Measurements from ENCODE around the gene FOXA2. TPM values are rescaled to one million over a fixed set of nuclear protein-coding genes. Genes with fewer than 3 reads are reported as not detected.

FOXA2 gene
- total and polyA plus RNA-seq, 2 of the 13 experiments (the other 11 are each of a cell fraction or from before 2014, with no cell fraction given): 8.8 to 12.2 TPM

DNA sequence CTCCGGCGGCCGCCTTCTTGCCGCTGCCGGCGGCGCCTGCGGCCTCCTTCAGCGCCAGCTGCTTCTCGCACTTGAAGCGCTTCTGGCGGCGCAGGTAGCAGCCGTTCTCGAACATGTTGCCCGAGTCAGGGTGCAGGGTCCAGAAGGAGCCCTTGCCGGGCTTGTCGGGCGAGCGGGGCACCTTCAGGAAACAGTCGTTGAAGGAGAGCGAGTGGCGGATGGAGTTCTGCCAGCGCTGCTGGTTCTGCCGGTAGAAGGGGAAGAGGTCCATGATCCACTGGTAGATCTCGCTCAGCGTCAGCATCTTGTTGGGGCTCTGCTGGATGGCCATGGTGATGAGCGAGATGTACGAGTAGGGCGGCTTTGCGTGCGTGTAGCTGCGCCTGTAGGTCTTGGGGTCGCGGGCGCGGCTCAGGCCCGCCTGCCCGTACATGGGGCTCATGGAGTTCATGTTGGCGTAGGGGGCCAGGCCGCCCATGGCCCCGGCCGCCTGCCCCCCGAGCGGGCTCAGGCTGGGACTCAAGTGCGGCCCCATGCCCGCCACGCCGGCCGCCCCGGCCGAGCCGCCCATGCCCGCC, 1.9 kb downstream of the FOXA2 start (continued):
- TF ChIP-seq ARNTL (CRISPR knock-in tag; IDR thresholded peaks at IDR 0.05) (no peak), ZNF12 (CRISPR knock-in tag; IDR thresholded peaks at IDR 0.05) (no peak), NFE2L1 (CRISPR knock-in tag; IDR thresholded peaks at IDR 0.05; ENCODE audit: borderline replicate concordance) (0 out of 2 replicates have a peak, but pooled peaks have one; percentile 30), CENPT (CRISPR knock-in tag; IDR thresholded peaks at IDR 0.05; ENCODE audit: low read depth) (no peak), PRPF4 (IDR thresholded peaks at IDR 0.05; ENCODE audit: low read depth, low read length, poor library complexity, severe bottlenecking) (peak; percentile 90), ZNF562 (CRISPR knock-in tag; IDR thresholded peaks at IDR 0.05; ENCODE audit: borderline replicate concordance) (no peak), RFXANK (CRISPR knock-in tag; IDR thresholded peaks at IDR 0.05) (no peak), ZNF431 (CRISPR knock-in tag; IDR thresholded peaks at IDR 0.05; ENCODE audit: borderline replicate concordance, low read depth) (no peak), RBFOX2 (IDR thresholded peaks at IDR 0.05; ENCODE audit: low read depth, low read length) (peak; percentile 76), ZNF337 (CRISPR knock-in tag; IDR thresholded peaks at IDR 0.05; ENCODE audit: borderline replicate concordance, low read depth) (no peak), GTF2F1 (IDR thresholded peaks at IDR 0.05; ENCODE audit: low read length) (no peak), NONO (IDR thresholded peaks at IDR 0.05) (no peak), NONO (CRISPR knock-in tag; conservative IDR thresholded peaks at IDR 0.05) (no peak), ZNF615 (CRISPR knock-in tag; IDR thresholded peaks at IDR 0.05; ENCODE audit: borderline replicate concordance) (no peak), JDP2 (CRISPR knock-in tag; IDR thresholded peaks at IDR 0.05; ENCODE audit: borderline replicate concordance) (no peak), ZNF501 (CRISPR knock-in tag; IDR thresholded peaks at IDR 0.05) (no peak), CEBPG (CRISPR knock-in tag; IDR thresholded peaks at IDR 0.05) (no peak), ZNF577 (CRISPR knock-in tag; IDR thresholded peaks at IDR 0.05; ENCODE audit: borderline replicate concordance, low read depth) (0 out of 2 replicates have a peak, but pooled peaks have one; percentile 16)
- TF ChIP-seq, protein P1, sequence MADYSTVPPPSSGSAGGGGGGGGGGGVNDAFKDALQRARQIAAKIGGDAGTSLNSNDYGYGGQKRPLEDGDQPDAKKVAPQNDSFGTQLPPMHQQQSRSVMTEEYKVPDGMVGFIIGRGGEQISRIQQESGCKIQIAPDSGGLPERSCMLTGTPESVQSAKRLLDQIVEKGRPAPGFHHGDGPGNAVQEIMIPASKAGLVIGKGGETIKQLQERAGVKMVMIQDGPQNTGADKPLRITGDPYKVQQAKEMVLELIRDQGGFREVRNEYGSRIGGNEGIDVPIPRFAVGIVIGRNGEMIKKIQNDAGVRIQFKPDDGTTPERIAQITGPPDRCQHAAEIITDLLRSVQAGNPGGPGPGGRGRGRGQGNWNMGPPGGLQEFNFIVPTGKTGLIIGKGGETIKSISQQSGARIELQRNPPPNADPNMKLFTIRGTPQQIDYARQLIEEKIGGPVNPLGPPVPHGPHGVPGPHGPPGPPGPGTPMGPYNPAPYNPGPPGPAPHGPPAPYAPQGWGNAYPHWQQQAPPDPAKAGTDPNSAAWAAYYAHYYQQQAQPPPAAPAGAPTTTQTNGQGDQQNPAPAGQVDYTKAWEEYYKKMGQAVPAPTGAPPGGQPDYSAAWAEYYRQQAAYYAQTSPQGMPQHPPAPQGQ (CRISPR knock-in tag; IDR thresholded peaks at IDR 0.05; ENCODE audit: borderline replicate concordance): no peak
- TF ChIP-seq, protein P2, sequence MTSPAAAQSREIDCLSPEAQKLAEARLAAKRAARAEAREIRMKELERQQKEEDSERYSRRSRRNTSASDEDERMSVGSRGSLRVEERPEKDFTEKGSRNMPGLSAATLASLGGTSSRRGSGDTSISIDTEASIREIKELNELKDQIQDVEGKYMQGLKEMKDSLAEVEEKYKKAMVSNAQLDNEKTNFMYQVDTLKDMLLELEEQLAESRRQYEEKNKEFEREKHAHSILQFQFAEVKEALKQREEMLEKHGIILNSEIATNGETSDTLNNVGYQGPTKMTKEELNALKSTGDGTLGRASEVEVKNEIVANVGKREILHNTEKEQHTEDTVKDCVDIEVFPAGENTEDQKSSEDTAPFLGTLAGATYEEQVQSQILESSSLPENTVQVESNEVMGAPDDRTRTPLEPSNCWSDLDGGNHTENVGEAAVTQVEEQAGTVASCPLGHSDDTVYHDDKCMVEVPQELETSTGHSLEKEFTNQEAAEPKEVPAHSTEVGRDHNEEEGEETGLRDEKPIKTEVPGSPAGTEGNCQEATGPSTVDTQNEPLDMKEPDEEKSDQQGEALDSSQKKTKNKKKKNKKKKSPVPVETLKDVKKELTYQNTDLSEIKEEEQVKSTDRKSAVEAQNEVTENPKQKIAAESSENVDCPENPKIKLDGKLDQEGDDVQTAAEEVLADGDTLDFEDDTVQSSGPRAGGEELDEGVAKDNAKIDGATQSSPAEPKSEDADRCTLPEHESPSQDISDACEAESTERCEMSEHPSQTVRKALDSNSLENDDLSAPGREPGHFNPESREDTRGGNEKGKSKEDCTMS (CRISPR knock-in tag; conservative IDR thresholded peaks at IDR 0.05): no peak
- TF ChIP-seq, protein P3, sequence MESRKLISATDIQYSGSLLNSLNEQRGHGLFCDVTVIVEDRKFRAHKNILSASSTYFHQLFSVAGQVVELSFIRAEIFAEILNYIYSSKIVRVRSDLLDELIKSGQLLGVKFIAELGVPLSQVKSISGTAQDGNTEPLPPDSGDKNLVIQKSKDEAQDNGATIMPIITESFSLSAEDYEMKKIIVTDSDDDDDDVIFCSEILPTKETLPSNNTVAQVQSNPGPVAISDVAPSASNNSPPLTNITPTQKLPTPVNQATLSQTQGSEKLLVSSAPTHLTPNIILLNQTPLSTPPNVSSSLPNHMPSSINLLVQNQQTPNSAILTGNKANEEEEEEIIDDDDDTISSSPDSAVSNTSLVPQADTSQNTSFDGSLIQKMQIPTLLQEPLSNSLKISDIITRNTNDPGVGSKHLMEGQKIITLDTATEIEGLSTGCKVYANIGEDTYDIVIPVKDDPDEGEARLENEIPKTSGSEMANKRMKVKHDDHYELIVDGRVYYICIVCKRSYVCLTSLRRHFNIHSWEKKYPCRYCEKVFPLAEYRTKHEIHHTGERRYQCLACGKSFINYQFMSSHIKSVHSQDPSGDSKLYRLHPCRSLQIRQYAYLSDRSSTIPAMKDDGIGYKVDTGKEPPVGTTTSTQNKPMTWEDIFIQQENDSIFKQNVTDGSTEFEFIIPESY (CRISPR knock-in tag; IDR thresholded peaks at IDR 0.05): peak; percentile 77
- TF ChIP-seq, protein P4, sequence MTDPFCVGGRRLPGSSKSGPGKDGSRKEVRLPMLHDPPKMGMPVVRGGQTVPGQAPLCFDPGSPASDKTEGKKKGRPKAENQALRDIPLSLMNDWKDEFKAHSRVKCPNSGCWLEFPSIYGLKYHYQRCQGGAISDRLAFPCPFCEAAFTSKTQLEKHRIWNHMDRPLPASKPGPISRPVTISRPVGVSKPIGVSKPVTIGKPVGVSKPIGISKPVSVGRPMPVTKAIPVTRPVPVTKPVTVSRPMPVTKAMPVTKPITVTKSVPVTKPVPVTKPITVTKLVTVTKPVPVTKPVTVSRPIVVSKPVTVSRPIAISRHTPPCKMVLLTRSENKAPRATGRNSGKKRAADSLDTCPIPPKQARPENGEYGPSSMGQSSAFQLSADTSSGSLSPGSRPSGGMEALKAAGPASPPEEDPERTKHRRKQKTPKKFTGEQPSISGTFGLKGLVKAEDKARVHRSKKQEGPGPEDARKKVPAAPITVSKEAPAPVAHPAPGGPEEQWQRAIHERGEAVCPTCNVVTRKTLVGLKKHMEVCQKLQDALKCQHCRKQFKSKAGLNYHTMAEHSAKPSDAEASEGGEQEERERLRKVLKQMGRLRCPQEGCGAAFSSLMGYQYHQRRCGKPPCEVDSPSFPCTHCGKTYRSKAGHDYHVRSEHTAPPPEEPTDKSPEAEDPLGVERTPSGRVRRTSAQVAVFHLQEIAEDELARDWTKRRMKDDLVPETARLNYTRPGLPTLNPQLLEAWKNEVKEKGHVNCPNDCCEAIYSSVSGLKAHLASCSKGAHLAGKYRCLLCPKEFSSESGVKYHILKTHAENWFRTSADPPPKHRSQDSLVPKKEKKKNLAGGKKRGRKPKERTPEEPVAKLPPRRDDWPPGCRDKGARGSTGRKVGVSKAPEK (CRISPR knock-in tag; IDR thresholded peaks at IDR 0.05; ENCODE audit: borderline replicate concordance): no peak
